NOMO-1 (cell line): ENCODE results near the gene XAB2.

ENCODE experiments used
- DNase-seq, 2 experiments: peaks; one replicate each; lab custom pipeline; 2025; ENCODE audit not compliant: unreplicated experiment in 2 of 2; lab: John Stamatoyannopoulos, UW

The XAB2 gene

GRCh38 chr19:7629347-7630054 is at the start of gene XAB2, which contains the start of gene PET100:
XAB2 (minus strand) TSS chr19:7629545; CDS start chr19:7629527, 18 bp downstream.
PET100 (plus strand) TSS chr19:7629793; CDS start chr19:7629834, 41 bp downstream.
- peak; percentile 98 to 99 for DNase-seq

DNA sequence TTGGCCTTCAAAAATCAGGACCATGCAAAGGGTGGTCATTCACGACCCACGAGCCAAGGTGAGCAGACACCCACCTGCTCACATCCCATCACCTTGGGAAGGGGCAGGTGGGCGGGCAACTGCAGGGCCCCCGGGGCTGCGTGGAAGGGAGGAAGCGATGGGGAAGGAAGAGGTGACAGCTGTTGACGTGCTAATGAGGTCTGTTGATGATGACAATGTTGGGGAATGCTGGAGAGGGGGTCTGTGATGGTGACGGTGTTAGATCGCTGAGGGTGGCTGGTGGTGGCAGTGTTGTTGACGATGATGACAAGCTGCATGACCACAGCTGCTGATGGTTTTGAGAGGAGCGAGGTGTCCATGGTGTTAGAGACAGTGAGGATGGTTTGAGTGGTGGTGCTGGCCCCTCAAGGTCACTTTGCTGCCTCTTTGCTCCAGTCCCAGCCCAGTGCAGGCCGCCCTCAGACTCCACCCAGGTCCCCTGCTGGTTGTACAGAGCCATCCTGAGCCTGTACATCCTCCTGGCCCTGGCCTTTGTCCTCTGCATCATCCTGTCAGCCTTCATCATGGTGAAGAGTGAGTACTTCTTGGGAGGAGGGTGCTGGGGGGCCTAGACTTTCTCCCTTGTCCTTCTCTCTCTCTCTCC is 48.4 kb upstream of the XAB2 start:
- peak; percentile 29 to 39 for DNase-seq

GRCh38 chr19:7676854-7677253 is 47.5 kb upstream of the XAB2 start, which contains the start of gene MCEMP1:
MCEMP1 (plus strand) TSS chr19:7677090; CDS start chr19:7677121, 31 bp downstream.
- DNase-seq = peak; percentile 51 to 59

- DNase-seq = peak; percentile 47 to 60
Measured at GRCh38 chr19:7676376-7676775, 47.0 kb upstream of the XAB2 start.

DNA sequence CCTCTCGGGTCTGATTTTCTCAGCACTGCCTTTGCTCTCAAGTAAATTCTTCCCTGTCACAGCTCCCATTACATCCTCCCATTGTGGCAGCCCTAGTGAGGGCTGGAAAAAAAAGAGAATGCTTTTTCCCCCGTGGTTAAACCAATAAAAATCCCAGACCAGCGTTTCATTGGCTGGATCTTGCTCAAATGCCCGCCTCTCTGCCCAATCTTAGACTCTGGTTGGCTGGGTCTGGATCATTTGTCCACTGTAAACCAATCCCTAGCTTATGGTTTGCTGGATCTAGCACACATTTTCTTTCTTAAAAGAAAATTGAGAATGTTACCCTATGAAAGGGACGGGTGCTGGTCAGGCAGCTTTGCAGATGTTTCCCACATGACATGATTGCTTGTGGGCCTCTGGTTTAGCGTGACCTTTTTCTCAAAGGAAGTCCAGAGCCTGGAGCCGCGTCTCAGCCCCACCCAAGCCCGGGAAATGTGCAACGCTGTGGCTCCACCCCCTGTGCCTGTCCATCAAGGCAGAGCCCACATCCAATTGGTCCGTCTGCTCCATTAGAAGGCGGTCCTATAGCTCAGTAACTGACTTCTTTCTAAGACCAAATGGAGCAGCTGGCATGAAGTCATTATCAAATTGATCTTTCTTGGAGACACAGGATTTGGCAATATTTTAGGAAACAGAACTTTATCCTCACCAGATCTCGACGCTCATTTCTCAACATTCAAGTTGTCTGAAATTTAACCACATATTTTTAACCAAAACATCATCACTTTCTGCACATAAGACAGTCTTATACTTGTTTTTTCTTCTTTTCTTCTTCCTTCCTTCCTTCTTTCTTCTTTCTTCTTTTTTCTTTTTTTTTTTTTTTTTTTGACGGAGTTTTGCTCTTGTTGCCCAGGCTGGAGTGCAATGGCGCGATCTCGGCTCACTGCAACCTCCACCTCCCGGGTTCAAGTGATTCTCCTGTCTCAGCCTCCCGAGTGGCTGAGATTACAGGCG is 45.0 kb upstream of the XAB2 start:
- DNase-seq = peak; percentile 90 to 96

GRCh38 chr19:7672522-7672921 is 43.2 kb upstream of the XAB2 start:
- DNase-seq = no peak

DNA sequence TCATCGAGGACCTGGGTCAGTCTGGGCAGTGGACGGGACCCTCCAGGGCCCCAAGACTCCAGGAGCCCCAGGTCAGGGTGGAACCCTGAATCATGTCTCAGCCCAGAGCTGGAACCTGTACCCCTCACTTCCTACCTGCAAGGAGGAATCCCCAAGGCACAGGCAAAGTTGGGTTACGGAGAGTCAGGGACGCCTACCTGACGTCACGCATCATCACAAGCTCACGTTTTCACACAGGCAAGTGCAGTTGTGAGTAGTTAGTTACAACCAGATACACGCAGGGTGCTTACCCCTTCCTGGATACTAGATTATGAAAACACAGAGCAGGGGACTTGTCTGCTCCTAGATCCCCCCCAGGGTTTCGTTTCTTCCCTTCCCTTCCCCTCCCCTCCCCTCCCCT is 41.4 kb upstream of the XAB2 start:
- no peak for DNase-seq

DNA sequence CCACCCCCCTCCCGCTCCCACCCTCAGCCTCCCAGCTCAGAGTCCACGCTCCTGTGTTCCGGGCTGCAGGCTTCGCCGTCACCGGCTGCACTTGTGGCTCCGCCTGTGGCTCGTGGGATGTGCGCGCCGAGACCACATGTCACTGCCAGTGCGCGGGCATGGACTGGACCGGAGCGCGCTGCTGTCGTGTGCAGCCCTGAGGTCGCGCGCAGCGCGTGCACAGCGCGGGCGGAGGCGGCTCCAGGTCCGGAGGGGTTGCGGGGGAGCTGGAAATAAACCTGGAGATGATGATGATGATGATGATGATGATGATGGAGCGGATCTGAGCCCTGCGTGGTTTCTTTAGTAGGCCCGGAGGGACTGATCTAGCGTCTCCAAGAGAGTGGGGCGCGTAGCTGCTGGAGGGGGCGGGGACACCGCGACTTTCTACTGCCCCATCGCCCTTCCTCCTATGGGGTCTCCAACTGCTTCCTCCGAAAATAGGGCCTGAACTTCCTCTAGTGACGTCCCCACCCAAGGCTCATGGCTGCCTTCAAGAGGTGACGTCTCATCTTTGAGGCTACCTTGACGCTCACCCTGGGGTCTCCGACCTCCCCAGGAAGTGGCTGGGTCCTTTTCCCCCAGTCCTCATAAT is 40.9 kb upstream of the XAB2 start:
- DNase-seq = peak in 1 of 2 experiments; percentile 15

- no peak for DNase-seq
Measured at GRCh38 chr19:7669641-7670040, 40.3 kb upstream of the XAB2 start.

DNA sequence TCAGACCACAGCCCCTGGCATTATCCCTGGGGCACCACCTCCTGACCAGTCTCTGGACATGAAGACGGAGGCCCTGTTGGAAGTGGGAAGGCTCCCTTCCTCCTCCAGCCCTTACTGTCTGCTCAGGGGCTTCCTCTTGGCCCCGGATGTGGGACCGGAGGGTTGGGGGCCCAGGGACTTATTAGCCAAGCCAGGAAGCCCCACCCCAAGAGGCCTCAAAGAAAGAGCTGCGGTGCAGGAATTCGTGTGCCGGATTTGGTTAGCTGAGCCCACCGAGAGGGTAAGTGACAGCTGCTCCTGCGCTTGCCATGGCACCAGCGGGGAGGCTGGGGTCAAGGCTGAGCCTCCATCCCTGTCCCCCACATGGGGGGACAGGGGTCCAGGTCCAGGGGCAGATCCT is 39.5 kb upstream of the XAB2 start, which contains the start of gene RETN:
TSS of gene RETN (plus strand) at position 208 of the 400 bp plus-strand sequence. CDS start 278 bp downstream, outside the sequence.
- DNase-seq = peak in 1 of 2 experiments; percentile 14

GRCh38 chr19:7665076-7665475 is 35.7 kb upstream of the XAB2 start:
- DNase-seq = no peak

DNA sequence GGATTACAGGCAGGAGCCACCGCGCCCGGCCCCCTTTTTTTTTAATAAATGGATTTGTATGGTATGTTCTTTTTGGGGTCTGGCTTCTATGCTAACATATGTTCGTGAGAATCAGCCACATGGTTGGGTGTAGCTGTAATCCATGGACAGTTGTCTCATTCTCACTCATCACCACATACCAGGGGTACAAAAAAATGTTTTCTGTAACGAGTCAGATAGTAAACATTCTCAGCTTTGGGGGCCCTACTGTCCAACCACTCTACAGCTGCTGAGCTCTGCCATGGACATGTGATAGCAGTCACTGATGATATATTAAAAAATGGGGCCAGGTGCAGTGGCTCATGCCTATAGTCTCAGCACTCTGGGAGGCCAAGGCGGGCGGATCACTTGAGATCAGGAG is 34.4 kb upstream of the XAB2 start:
- no peak for DNase-seq

GRCh38 chr19:7662657-7663056 is 33.3 kb upstream of the XAB2 start:
- DNase-seq = no peak

DNA sequence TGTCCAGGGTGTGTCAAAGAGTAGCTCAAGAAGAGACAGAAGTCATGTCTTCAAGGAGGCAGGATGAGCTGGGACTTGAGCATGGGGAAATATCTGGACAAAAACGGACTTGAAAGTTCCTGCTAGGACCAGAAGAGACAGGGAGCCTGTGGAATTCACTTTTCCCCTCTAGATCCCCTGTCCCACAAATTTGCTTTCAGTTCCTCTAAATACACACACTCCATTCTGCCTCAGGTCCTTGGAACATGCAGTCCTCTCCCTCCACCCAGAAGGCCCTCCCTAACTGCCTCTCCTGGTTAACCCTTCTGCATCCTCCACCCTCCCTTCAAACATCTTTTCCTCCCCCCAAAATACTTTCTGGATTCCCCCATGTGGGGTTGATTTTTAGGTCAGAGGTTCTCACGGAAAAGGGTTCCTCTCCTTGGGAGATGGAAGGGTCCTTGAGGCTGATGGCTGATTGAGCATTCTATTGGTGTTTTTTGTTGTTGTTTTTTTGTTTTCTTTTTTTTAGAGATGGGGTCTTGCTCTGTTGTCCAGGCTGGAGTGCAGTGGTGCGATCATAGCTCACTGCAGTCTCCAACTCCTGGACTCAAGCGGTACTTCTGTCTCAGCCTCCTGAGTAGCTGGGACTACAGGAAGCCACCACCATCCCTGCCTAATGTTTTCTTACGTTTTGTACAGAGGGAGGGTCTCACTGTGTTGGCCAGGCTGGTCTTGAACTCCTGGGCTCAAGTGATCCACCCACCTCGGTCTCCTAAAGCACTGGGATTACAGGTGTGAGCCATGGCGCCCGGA is 32.6 kb upstream of the XAB2 start:
- no peak for DNase-seq

DNA sequence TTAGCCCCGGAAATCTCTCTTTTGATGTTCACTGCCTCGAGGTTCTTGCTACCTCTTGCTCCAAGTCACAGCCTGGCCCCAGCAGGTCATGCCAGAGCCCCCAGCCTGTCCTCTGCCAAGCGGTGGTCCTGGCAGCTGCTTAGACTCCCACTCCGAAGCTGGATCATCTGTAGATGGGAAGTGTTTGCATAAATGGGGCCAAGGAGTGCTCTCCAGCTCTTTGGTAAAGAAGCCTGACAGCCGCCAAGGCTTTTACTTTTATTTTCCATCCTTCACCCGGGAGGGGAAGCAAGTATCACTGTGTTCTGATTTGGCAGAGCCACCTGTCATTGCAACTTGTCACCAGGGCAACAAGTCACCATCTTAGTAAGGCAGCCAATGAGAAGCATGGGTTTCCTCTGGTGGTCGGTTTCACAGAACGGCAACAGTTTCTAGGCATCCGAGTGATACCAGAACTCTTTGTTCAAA is 28.9 kb upstream of the XAB2 start:
- peak in 1 of 2 experiments; percentile 48 for DNase-seq

DNA sequence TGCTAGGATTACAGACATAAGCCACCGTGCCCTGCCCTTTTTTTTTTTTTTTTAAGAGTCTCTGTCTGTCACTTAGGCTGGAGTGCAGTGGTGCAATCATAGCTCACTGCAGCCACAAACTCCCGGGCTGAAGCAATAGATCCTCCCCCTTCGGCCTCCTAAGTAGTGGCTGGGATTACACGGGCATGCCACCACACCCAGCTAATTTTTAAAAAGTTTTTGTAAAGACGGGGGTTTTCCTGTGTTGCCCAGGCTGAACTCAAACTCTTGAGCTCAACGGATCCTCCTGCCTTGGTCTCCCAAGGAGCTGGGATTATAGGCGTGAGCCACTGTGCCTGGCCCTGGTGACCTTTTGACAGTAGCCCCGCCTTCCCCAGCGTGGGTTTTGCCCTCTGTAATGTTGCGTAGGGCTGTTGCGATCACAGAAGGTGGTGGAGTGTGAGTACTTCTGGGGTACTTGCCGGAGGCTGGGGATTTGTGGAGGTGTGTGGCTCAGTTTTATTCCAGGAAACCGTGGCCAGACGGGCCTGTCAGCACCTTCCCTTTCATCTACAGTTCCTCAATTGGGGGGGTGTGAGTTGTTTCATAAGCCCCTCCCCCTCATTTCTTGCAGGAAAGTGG is 27.9 kb upstream of the XAB2 start:
- DNase-seq = peak; percentile 86 to 91

DNA sequence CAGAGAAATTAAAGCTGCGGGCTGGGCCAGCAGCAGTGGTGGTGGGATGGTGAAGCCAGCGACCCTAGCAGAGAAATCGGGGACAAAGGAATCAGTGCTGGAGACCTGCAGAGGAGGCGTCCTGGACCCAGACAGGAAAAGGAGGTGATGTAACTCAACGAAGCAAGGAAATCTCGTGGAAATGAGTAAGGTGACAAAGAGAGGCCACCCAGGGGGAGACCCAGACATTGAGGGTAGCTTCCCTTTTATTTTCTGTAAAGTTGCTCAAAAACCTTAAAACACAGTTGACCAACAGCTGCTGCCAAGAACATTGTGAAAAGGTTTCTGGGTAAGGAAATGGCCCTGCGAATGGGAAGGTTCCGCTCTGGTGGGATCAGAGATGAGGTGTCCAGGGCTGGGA is 26.2 kb upstream of the XAB2 start:
- peak; percentile 86 to 93 for DNase-seq

- DNase-seq = no peak
Measured at GRCh38 chr19:7654401-7654800, 25.1 kb upstream of the XAB2 start.

DNA sequence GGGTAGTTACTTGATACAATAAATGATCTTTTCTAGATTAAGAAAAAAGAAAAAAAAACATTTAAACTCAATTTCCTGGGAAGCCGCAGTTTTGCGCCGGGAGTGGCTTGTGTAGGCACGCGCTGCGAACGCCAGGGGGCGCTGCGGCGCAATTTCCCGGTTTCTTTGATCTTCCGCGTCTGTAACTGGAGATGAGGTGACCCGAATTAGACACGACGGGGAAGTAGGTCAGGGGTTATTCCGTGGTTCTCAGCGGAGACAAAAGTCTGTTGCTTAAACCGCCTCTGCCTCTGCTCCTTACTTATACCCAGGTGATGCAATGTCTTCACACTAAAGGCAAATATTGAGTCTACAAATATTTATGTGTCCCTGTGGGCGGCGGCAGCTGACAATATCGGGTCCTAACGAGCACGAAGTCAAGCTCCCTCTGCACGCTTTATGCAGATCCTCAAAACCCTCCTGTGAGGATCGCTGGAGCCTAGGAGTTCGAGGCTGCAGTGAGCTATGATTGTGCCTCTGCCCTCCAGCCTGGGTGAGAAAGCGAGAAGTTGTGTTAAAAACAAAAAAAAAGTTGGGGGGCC is 22.8 kb upstream of the XAB2 start:
- peak; percentile 91 to 99 for DNase-seq
